GM23338 (cell line): Measurements from ENCODE around the gene ST6GALNAC1. TPM values are rescaled to one million over a fixed set of nuclear protein-coding genes. Genes with fewer than 3 reads are reported as not detected.

ENCODE experiments used
- ATAC-seq: fragments of 200-7000 bp; cut with Tn5 transposase; 3 replicates; pipeline ENCODE4 v1.9.1; 2020
- DNase-seq: peaks from one replicate; pipeline ENCODE4 v3.0.0-alpha.2; 2015; ENCODE audit warnings: low spot score
- H2AFZ ChIP-seq: fragments of 200-600 bp; sonication (generic); 2 replicates; pipeline ENCODE4 v1.8.0; 2016; ENCODE audit warnings: antibody characterized with exemption, mild to moderate bottlenecking, moderate library complexity
- H3F3A ChIP-seq: fragments of 200-600 bp; sonication (generic); replicated peaks from 2 replicates; pipeline ENCODE4 v1.8.0; 2017; ENCODE audit warnings: antibody characterized with exemption, mixed run types, low read depth
- H3K27ac ChIP-seq: fragments of 200-600 bp; sonication (generic); 2 replicates; pipeline ENCODE4 v1.6.1; 2016; ENCODE audit warnings: low read depth
- H3K27me3 ChIP-seq: fragments of 200-600 bp; sonication (generic); 2 replicates; pipeline ENCODE4 v1.8.0; 2016; ENCODE audit warnings: mild to moderate bottlenecking, mixed run types, moderate library complexity; ENCODE audit not compliant: insufficient read depth
- H3K36me3 ChIP-seq: fragments of 200-600 bp; sonication (generic); 2 replicates; pipeline ENCODE4 v1.8.0; 2016; ENCODE audit warnings: mild to moderate bottlenecking; ENCODE audit not compliant: insufficient read depth
- H3K4me1 ChIP-seq: fragments of 200-600 bp; sonication (generic); 2 replicates; pipeline ENCODE4 v1.8.0; 2016; ENCODE audit warnings: mild to moderate bottlenecking, moderate library complexity; ENCODE audit not compliant: insufficient read depth
- H3K4me2 ChIP-seq: fragments of 200-600 bp; sonication (generic); 2 replicates; pipeline ENCODE4 v1.7.1; 2017; ENCODE audit warnings: mixed run types
- H3K4me3 ChIP-seq: fragments of 200-600 bp; sonication (generic); 2 replicates; pipeline ENCODE4 v1.6.1; 2016; ENCODE audit warnings: mixed run types
- H3K79me2 ChIP-seq: fragments of 200-600 bp; sonication (generic); replicated peaks from 2 replicates; pipeline ENCODE4 v1.8.0; 2017; ENCODE audit warnings: mild to moderate bottlenecking; ENCODE audit not compliant: insufficient read depth
- H3K9me2 ChIP-seq: fragments of 200-600 bp; sonication (generic); 2 replicates; pipeline ENCODE4 v1.8.0; 2017; ENCODE audit not compliant: insufficient read depth
- H4K20me1 ChIP-seq: fragments of 200-600 bp; sonication (generic); replicated peaks from 2 replicates; pipeline ENCODE4 v1.8.0; 2017; ENCODE audit warnings: mild to moderate bottlenecking; ENCODE audit not compliant: insufficient read depth
- H3K27ac Mint-ChIP-seq: 2 replicates; pipeline ENCODE4 v1.8.0; 2020; ENCODE audit warnings: inconsistent platforms, mild to moderate bottlenecking, moderate library complexity, mixed read lengths
- H3K27me3 Mint-ChIP-seq: 3 replicates; pipeline ENCODE4 v1.8.0; 2022; ENCODE audit warnings: low read depth, mild to moderate bottlenecking, moderate library complexity, mixed read lengths, inconsistent platforms; ENCODE audit not compliant: insufficient read depth, poor library complexity
- H3K36me3 Mint-ChIP-seq: 3 replicates; pipeline ENCODE4 v1.8.0; 2021; ENCODE audit warnings: low read depth, mild to moderate bottlenecking, inconsistent platforms, moderate library complexity, mixed read lengths
- H3K4me1 Mint-ChIP-seq: 3 replicates; pipeline ENCODE4 v1.8.0; 2020; ENCODE audit warnings: mild to moderate bottlenecking, inconsistent platforms, mixed read lengths
- H3K4me3 Mint-ChIP-seq: 3 replicates; pipeline ENCODE4 v1.8.0; 2021; ENCODE audit warnings: moderate library complexity, mild to moderate bottlenecking, inconsistent platforms, mixed read lengths
- H3K9me3 Mint-ChIP-seq: 3 replicates; pipeline ENCODE4 v1.8.0; 2020; ENCODE audit warnings: moderate library complexity, mild to moderate bottlenecking, inconsistent platforms, mixed read lengths
- CREB1 ChIP-seq: fragments of 250-450 bp; sonication (Bioruptor Pico); IDR thresholded peaks from 2 replicates; pipeline ENCODE4 v1.5.0; 2020; ENCODE audit warnings: low read depth, mild to moderate bottlenecking, moderate library complexity
- EZH2 ChIP-seq: fragments of 200-600 bp; sonication (generic); IDR thresholded peaks from one replicate; pipeline ENCODE4 v1.8.0; 2017; ENCODE audit warnings: antibody characterized with exemption, mild to moderate bottlenecking, low read depth; ENCODE audit not compliant: unreplicated experiment
- EZH2phosphoT487 ChIP-seq: fragments of 200-600 bp; sonication (generic); IDR thresholded peaks from one replicate; pipeline ENCODE4 v1.8.1; 2018; ENCODE audit warnings: antibody characterized with exemption; ENCODE audit not compliant: unreplicated experiment
- JUNB ChIP-seq: IDR thresholded peaks from one replicate; pipeline ENCODE4 v1.6.1; 2016; ENCODE audit warnings: antibody characterized with exemption; ENCODE audit not compliant: unreplicated experiment
- NANOG ChIP-seq: IDR thresholded peaks from 2 replicates; pipeline ENCODE4 v1.6.1; 2016; ENCODE audit warnings: antibody characterized with exemption, borderline replicate concordance
- POLR2AphosphoS5 ChIP-seq: IDR thresholded peaks from 2 replicates; pipeline ENCODE4 v1.6.1; 2016; ENCODE audit warnings: antibody characterized with exemption, low read depth
- STAT1 ChIP-seq: IDR thresholded peaks from one replicate; pipeline ENCODE4 v1.6.1; 2016; ENCODE audit warnings: antibody characterized with exemption; ENCODE audit not compliant: unreplicated experiment
- ZNF114 ChIP-seq: fragments of 250-450 bp; sonication (Bioruptor Pico); IDR thresholded peaks from 2 replicates; pipeline ENCODE4 v1.5.0; 2020; ENCODE audit warnings: mild to moderate bottlenecking, moderate library complexity
- ZNF331 ChIP-seq: fragments of 250-450 bp; sonication (Bioruptor Pico); IDR thresholded peaks from 2 replicates; pipeline ENCODE4 v1.5.0; 2020; ENCODE audit warnings: low read depth, mild to moderate bottlenecking, moderate library complexity
- polyA plus RNA-seq: library from polyadenylated mRNA; unstranded; fragments of >200 nt; fragmentation: Nextera tagmentation; extraction: Ambion mirVana; gene quantifications from 2 replicates; pipeline ENCODE4 v1.2.1, GENCODE V29; 2016
- total RNA-seq: library from RNA; depleted of rRNA; stranded (reverse); fragments of >200 nt; shearing (Covaris generic); gene quantifications from 2 replicates; pipeline ENCODE4 v1.2.3, GENCODE V29; 2014
- TF ChIP-seq, protein P1 (sequence below): IDR thresholded peaks from 2 replicates; pipeline ENCODE4 v1.6.1; 2016; ENCODE audit warnings: antibody characterized with exemption
- TF ChIP-seq, protein P2 (sequence below): fragments of 250-450 bp; sonication (Bioruptor Pico); IDR thresholded peaks from 2 replicates; pipeline ENCODE4 v1.5.0; 2020; ENCODE audit warnings: mild to moderate bottlenecking, moderate library complexity
- TF ChIP-seq, protein P3 (sequence below): IDR thresholded peaks from one replicate; pipeline ENCODE4 v1.6.1; 2018; ENCODE audit warnings: antibody characterized with exemption; ENCODE audit not compliant: unreplicated experiment
- TF ChIP-seq, protein P4 (sequence below), 2 experiments: fragments of 200-600 bp in 1 of 2; sonication (generic) in 1 of 2; conservative IDR thresholded peaks; 2 replicates each; pipeline versions ENCODE4 v1.5.1 to v1.6.1; 2016 to 2017; ENCODE audit warnings: antibody characterized with exemption in 2 of 2, low read depth in 2 of 2, mild to moderate bottlenecking in 2 of 2, moderate library complexity in 1 of 2

ST6GALNAC1 gene
- total and polyA plus RNA-seq, 2 experiments from 2014 or later, result not detected

DNA sequence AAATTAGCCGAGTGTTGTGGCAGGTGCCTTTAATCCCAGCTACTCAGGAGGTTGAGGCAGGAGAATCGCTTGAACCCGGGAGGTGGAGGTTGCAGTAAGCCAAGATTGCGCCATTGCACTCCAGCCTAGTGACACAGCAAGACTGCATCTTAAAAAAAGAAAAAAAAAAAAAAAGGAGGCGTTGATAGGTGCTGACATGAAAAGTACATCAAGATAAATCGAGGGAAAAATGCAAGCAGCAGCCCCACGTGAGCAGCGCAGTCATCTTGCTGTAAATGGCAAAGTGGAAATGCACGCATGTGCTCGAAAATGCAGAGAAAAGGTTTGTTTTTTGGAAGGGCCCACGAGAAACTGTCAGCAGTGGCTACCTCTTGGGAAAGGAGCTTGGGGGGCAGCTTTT lies 46.3 kb upstream of the ST6GALNAC1 start:
- H3K27me3 ChIP-seq, result no peaks in the 10 kb centered on the region
- H4K20me1 ChIP-seq, result no peaks in the 10 kb centered on the region
- H3K4me3 ChIP-seq, result no peak overlapping the region
- Mint-ChIP-seq H3K4me3 (no peak overlapping the region), H3K27ac (no peak overlapping the region), H3K4me1 (peaks cover 34% of the 10 kb centered on the region), H3K36me3 (no peaks in the 10 kb centered on the region), H3K9me3 (no peaks in the 10 kb centered on the region), H3K27me3 (peaks cover 5% of the 10 kb centered on the region)
- H2AFZ ChIP-seq, result no peak overlapping the region
- peaks cover 4% of the 10 kb centered on the region; the same call in 1 of the 2 replicates for H3K4me1 ChIP-seq
- no peak for TF ChIP-seq JUNB
- no peak for TF ChIP-seq ZNF114
- no peak for TF ChIP-seq EZH2phosphoT487
- TF ChIP-seq EZH2, result no peak
- TF ChIP-seq, protein P1, sequence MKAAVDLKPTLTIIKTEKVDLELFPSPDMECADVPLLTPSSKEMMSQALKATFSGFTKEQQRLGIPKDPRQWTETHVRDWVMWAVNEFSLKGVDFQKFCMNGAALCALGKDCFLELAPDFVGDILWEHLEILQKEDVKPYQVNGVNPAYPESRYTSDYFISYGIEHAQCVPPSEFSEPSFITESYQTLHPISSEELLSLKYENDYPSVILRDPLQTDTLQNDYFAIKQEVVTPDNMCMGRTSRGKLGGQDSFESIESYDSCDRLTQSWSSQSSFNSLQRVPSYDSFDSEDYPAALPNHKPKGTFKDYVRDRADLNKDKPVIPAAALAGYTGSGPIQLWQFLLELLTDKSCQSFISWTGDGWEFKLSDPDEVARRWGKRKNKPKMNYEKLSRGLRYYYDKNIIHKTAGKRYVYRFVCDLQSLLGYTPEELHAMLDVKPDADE, result no peak
- TF ChIP-seq, protein P2, sequence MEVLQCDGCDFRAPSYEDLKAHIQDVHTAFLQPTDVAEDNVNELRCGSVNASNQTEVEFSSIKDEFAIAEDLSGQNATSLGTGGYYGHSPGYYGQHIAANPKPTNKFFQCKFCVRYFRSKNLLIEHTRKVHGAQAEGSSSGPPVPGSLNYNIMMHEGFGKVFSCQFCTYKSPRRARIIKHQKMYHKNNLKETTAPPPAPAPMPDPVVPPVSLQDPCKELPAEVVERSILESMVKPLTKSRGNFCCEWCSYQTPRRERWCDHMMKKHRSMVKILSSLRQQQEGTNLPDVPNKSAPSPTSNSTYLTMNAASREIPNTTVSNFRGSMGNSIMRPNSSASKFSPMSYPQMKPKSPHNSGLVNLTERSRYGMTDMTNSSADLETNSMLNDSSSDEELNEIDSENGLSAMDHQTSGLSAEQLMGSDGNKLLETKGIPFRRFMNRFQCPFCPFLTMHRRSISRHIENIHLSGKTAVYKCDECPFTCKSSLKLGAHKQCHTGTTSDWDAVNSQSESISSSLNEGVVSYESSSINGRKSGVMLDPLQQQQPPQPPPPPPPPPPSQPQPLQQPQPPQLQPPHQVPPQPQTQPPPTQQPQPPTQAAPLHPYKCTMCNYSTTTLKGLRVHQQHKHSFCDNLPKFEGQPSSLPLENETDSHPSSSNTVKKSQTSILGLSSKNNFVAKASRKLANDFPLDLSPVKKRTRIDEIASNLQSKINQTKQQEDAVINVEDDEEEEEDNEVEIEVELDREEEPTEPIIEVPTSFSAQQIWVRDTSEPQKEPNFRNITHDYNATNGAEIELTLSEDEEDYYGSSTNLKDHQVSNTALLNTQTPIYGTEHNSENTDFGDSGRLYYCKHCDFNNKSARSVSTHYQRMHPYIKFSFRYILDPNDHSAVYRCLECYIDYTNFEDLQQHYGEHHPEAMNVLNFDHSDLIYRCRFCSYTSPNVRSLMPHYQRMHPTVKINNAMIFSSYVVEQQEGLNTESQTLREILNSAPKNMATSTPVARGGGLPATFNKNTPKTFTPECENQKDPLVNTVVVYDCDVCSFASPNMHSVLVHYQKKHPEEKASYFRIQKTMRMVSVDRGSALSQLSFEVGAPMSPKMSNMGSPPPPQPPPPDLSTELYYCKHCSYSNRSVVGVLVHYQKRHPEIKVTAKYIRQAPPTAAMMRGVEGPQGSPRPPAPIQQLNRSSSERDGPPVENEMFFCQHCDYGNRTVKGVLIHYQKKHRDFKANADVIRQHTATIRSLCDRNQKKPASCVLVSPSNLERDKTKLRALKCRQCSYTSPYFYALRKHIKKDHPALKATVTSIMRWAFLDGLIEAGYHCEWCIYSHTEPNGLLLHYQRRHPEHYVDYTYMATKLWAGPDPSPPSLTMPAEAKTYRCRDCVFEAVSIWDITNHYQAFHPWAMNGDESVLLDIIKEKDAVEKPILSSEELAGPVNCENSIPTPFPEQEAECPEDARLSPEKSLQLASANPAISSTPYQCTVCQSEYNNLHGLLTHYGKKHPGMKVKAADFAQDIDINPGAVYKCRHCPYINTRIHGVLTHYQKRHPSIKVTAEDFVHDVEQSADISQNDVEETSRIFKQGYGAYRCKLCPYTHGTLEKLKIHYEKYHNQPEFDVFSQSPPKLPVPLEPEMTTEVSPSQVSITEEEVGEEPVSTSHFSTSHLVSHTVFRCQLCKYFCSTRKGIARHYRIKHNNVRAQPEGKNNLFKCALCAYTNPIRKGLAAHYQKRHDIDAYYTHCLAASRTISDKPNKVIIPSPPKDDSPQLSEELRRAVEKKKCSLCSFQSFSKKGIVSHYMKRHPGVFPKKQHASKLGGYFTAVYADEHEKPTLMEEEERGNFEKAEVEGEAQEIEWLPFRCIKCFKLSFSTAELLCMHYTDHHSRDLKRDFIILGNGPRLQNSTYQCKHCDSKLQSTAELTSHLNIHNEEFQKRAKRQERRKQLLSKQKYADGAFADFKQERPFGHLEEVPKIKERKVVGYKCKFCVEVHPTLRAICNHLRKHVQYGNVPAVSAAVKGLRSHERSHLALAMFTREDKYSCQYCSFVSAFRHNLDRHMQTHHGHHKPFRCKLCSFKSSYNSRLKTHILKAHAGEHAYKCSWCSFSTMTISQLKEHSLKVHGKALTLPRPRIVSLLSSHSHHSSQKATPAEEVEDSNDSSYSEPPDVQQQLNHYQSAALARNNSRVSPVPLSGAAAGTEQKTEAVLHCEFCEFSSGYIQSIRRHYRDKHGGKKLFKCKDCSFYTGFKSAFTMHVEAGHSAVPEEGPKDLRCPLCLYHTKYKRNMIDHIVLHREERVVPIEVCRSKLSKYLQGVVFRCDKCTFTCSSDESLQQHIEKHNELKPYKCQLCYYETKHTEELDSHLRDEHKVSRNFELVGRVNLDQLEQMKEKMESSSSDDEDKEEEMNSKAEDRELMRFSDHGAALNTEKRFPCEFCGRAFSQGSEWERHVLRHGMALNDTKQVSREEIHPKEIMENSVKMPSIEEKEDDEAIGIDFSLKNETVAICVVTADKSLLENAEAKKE, result no peak
- TF ChIP-seq ZNF331 (CRISPR knock-in tag), result no peak
- TF ChIP-seq, protein P3, sequence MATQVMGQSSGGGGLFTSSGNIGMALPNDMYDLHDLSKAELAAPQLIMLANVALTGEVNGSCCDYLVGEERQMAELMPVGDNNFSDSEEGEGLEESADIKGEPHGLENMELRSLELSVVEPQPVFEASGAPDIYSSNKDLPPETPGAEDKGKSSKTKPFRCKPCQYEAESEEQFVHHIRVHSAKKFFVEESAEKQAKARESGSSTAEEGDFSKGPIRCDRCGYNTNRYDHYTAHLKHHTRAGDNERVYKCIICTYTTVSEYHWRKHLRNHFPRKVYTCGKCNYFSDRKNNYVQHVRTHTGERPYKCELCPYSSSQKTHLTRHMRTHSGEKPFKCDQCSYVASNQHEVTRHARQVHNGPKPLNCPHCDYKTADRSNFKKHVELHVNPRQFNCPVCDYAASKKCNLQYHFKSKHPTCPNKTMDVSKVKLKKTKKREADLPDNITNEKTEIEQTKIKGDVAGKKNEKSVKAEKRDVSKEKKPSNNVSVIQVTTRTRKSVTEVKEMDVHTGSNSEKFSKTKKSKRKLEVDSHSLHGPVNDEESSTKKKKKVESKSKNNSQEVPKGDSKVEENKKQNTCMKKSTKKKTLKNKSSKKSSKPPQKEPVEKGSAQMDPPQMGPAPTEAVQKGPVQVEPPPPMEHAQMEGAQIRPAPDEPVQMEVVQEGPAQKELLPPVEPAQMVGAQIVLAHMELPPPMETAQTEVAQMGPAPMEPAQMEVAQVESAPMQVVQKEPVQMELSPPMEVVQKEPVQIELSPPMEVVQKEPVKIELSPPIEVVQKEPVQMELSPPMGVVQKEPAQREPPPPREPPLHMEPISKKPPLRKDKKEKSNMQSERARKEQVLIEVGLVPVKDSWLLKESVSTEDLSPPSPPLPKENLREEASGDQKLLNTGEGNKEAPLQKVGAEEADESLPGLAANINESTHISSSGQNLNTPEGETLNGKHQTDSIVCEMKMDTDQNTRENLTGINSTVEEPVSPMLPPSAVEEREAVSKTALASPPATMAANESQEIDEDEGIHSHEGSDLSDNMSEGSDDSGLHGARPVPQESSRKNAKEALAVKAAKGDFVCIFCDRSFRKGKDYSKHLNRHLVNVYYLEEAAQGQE, result no peak
- TF ChIP-seq STAT1, result no peak
- TF ChIP-seq NANOG, result no peak
- TF ChIP-seq, protein P4, sequence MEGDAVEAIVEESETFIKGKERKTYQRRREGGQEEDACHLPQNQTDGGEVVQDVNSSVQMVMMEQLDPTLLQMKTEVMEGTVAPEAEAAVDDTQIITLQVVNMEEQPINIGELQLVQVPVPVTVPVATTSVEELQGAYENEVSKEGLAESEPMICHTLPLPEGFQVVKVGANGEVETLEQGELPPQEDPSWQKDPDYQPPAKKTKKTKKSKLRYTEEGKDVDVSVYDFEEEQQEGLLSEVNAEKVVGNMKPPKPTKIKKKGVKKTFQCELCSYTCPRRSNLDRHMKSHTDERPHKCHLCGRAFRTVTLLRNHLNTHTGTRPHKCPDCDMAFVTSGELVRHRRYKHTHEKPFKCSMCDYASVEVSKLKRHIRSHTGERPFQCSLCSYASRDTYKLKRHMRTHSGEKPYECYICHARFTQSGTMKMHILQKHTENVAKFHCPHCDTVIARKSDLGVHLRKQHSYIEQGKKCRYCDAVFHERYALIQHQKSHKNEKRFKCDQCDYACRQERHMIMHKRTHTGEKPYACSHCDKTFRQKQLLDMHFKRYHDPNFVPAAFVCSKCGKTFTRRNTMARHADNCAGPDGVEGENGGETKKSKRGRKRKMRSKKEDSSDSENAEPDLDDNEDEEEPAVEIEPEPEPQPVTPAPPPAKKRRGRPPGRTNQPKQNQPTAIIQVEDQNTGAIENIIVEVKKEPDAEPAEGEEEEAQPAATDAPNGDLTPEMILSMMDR (conservative IDR thresholded peaks at IDR 0.05; ENCODE audit: low read depth in 2 of 2), result no peak
- no peak for TF ChIP-seq CREB1
- TF ChIP-seq POLR2AphosphoS5, result no peak
- no peaks in the 10 kb centered on the region for H3K36me3 ChIP-seq
- H3K27ac ChIP-seq, result no peak overlapping the region
- no peaks in the 10 kb centered on the region for H3K79me2 ChIP-seq
- DNase-seq (no peak), ATAC-seq (no peak)
- H3F3A ChIP-seq, result no peaks in the 10 kb centered on the region
- H3K4me2 ChIP-seq, result no peak overlapping the region
- H3K9me2 ChIP-seq, result no peaks in the 10 kb centered on the region
